Thyroid gland (tissue), 4 donors: ENCODE measurements around the gene BRSK2.

ENCODE experiments used
- CTCF ChIP-seq, 6 experiments: fragments of 200-600 bp in 3 of 6; fragments of 450-650 bp in 3 of 6; sonication (generic) in 3 of 6; IDR thresholded peaks; one replicate each; pipeline ENCODE4 v1.5.1; 2016 to 2019; ENCODE audit warnings: antibody characterized with exemption in 6 of 6, mild to moderate bottlenecking in 2 of 6, inconsistent platforms in 1 of 6, moderate library complexity in 1 of 6
- POLR2A ChIP-seq, 2 donors: fragments of 450-650 bp; IDR thresholded peaks; one replicate each; pipeline ENCODE4 v1.6.1; 2017; ENCODE audit warnings: antibody characterized with exemption in 2 of 2, mild to moderate bottlenecking in 2 of 2, moderate library complexity in 1 of 2

GRCh38 chr11:1368216-1368615 lies 21.5 kb upstream of the BRSK2 start:
- TF ChIP-seq CTCF (IDR thresholded peaks at IDR 0.05) (no peak), POLR2A (IDR thresholded peaks at IDR 0.05) (no peak)
